SK-N-MC (cell line): Measurements from ENCODE around the gene PARD3B.

Source experiments
- EZH2 ChIP-seq: fragments of 200-600 bp; sonication (generic); IDR thresholded peaks from one replicate; pipeline ENCODE4 v1.6.1; 2017; ENCODE audit warnings: antibody characterized with exemption
- FOXP2 ChIP-seq: optimal IDR thresholded peaks from 2 replicates; pipeline ENCODE3; 2011; ENCODE audit warnings: mild to moderate bottlenecking, moderate library complexity; ENCODE audit not compliant: insufficient read depth; ENCODE audit errors: extremely low read length, control extremely low read depth
- POLR2AphosphoS5 ChIP-seq: IDR thresholded peaks from 2 replicates; pipeline ENCODE4 v1.6.1; 2012; ENCODE audit warnings: mild to moderate bottlenecking, low read depth, low read length, borderline replicate concordance

DNA sequence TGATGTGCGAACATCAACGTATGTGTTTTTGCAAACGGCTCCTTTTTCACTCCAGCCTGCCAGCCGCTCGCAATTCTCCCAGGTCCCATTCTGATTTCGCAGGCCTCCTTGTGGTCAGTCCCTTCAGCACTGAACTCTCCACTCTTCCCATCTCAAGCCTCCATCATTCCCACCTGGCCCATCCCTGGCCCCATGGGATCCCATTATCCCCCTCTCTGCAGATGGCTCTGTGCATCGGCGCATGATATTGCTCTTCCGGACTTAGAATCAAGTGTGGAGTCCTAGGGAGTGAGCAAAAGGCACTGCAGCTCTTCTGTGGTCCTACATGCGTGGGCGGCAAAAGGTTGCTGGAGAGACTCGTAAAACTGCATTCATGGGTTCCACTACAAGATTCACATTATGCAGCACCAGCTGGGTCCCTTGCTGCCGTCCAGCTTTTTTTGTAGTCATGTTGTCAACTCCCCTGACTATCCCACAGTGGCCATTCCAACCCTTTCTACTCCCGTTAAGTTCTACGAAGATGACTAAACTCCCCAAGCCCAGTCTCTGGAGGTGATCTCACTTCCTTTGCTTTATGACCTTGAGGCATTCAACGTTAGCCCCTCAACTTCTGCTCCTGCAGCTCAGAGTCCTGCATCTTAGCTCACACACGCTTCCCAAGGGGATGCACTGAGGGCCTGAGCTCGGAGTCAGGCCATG is 1011.7 kb downstream of the PARD3B start:
- TF ChIP-seq EZH2, result no peak
- TF ChIP-seq POLR2AphosphoS5, result no peak
- no peak for TF ChIP-seq FOXP2
